Neural cell (in vitro differentiated cells): ENCODE results near the gene PLXNA4.

ENCODE experiments used
- CTCF ChIP-seq: fragments of 450-650 bp; IDR thresholded peaks from 2 replicates; pipeline ENCODE4 v1.5.1; 2014; ENCODE audit warnings: antibody characterized with exemption, mild to moderate bottlenecking, moderate library complexity; ENCODE audit not compliant: poor library complexity, severe bottlenecking
- EZH2 ChIP-seq: fragments of 200-600, 300-800 bp; shearing (Covaris generic), sonication (generic); IDR thresholded peaks from 2 replicates; pipeline ENCODE4 v1.6.1; 2014; ENCODE audit warnings: antibody characterized with exemption, low read length, borderline replicate concordance, mild to moderate bottlenecking; ENCODE audit not compliant: insufficient read depth, poor library complexity, severe bottlenecking
- SMC3 ChIP-seq: fragments of 450-650 bp; conservative IDR thresholded peaks from 2 replicates; pipeline ENCODE4 v1.6.1; 2014; ENCODE audit warnings: antibody characterized with exemption, mild to moderate bottlenecking, moderate library complexity; ENCODE audit not compliant: poor library complexity

- no peak for TF ChIP-seq CTCF
- TF ChIP-seq SMC3 = no peak
- TF ChIP-seq EZH2 = no peak
Observed at GRCh38 chr7:132377703-132378584, 198.3 kb downstream of the PLXNA4 start.
